GM12891 (cell line): Measurements from ENCODE around the gene RALGPS1.

ENCODE experiments used
- POLR2A ChIP-seq: IDR thresholded peaks from 2 replicates; pipeline ENCODE4 v1.6.1; 2011; ENCODE audit warnings: low read depth, low read length, control low read depth
- POLR2AphosphoS5 ChIP-seq: IDR thresholded peaks from 2 replicates; pipeline ENCODE4 v1.6.1; 2011; ENCODE audit warnings: low read depth, low read length, control low read depth
- SPI1 ChIP-seq: IDR thresholded peaks from 2 replicates; pipeline ENCODE4 v1.6.1; 2011; ENCODE audit warnings: low read depth, low read length, control low read depth
- TAF1 ChIP-seq: IDR thresholded peaks from 2 replicates; pipeline ENCODE4 v1.6.1; 2011; ENCODE audit warnings: low read depth, low read length, control low read depth

GRCh38 chr9:127114606-127115005 is 200.0 kb downstream of the RALGPS1 start:
- TF ChIP-seq POLR2AphosphoS5 (no peak), TAF1 (no peak), POLR2A (no peak), SPI1 (no peak)
